CD4-positive, alpha-beta T cell treated with Interleukin-1 beta for 1 hour (primary cell): Measurements from ENCODE around the gene BET1.
"Not testable (repeated sequence)": the region's sequence is repeated elsewhere in the genome, so short reads cannot be mapped to it uniquely, and the experiment has no call there.

Experiments
- DNase-seq, 2 donors: peaks; one replicate each; pipeline ENCODE4 v3.0.0-alpha.2; 2020 to 2022

Gene BET1

GRCh38 chr7:94004024-94004951, at the start of gene BET1:
TSS of gene BET1 (minus strand) at chr7:94004355. CDS start at chr7:94004216, 139 bp downstream.
- peak; percentile 94 for DNase-seq

- DNase-seq = no peak
Measured at GRCh38 chr7:94053532-94053931, 49.4 kb upstream of the BET1 start.

GRCh38 chr7:94052398-94053180, 48.4 kb upstream of the BET1 start:
- peak in 1 of 2 donors; percentile 13 for DNase-seq

GRCh38 chr7:94050046-94050445, 45.9 kb upstream of the BET1 start:
- DNase-seq = peak; percentile 3 to 59

GRCh38 chr7:94049615-94050014, 45.5 kb upstream of the BET1 start:
- DNase-seq = no peak

GRCh38 chr7:94048755-94049154, 44.6 kb upstream of the BET1 start:
- no peak for DNase-seq

- no peak for DNase-seq
Measured at GRCh38 chr7:94047956-94048355, 43.8 kb upstream of the BET1 start.

GRCh38 chr7:94045581-94045980, 41.4 kb upstream of the BET1 start:
- DNase-seq = no peak

GRCh38 chr7:94044806-94045205, 40.7 kb upstream of the BET1 start:
- DNase-seq = no peak

- no peak for DNase-seq
Measured at GRCh38 chr7:94043299-94043698, 39.1 kb upstream of the BET1 start.

GRCh38 chr7:94042381-94042780, 38.2 kb upstream of the BET1 start:
- no peak for DNase-seq

- no peak for DNase-seq
Measured at GRCh38 chr7:94041529-94041928, 37.4 kb upstream of the BET1 start.

GRCh38 chr7:94040254-94040653, 36.1 kb upstream of the BET1 start:
- no peak for DNase-seq

- DNase-seq = no peak
Measured at GRCh38 chr7:94039368-94040035, 35.3 kb upstream of the BET1 start.

- no peak for DNase-seq
Measured at GRCh38 chr7:94031865-94032264, 27.7 kb upstream of the BET1 start.

GRCh38 chr7:94030634-94031033, 26.5 kb upstream of the BET1 start:
- DNase-seq = no peak

- no peak for DNase-seq
Measured at GRCh38 chr7:94029976-94030375, 25.8 kb upstream of the BET1 start.

- DNase-seq = no peak
Measured at GRCh38 chr7:94028768-94029167, 24.6 kb upstream of the BET1 start.

GRCh38 chr7:94026619-94027018, 22.5 kb upstream of the BET1 start:
- DNase-seq = not testable (repeated sequence)

- no peak for DNase-seq
Measured at GRCh38 chr7:94022550-94022949, 18.4 kb upstream of the BET1 start.

- no peak for DNase-seq
Measured at GRCh38 chr7:94016786-94017185, 12.6 kb upstream of the BET1 start.

- no peak for DNase-seq
Measured at GRCh38 chr7:94015538-94015937, 11.4 kb upstream of the BET1 start.

GRCh38 chr7:94012746-94013145, 8.6 kb upstream of the BET1 start:
- no peak for DNase-seq
